ENCODE measurements around the gene INTS2.
"Not testable (repeated sequence)": the region's sequence is repeated elsewhere in the genome, so short reads cannot be mapped to it uniquely, and the experiment has no call there.

INTS2 gene

DNA sequence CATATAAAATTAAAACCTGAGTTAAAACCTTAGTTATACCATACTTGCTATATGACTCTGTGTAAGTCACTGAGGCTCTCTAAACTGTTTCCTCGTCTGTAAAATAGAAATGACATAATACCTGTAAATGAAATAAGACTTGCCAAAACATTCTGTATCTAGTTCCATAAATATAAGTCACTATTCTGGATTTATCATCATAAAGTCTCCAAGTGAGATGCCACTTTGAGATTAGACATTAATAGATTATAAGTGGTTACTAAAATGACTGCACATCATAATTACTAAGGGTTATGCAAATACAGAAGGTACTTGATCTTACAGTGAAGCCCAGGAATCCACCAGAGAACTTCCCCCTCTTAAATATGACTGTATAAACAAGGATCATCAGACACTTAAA, 52.5 kb downstream of the INTS2 start:
- Mint-ChIP-seq H3K27me3 (no peaks in the 10 kb centered on the region), H3K27ac (no peak overlapping the region), H3K4me3 (no peak overlapping the region), H3K4me1 (no peaks in the 10 kb centered on the region), H3K9me3 (no peaks in the 10 kb centered on the region), H3K36me3 (peaks cover 29% of the 10 kb centered on the region)
- ATAC-seq: no peak

DNA sequence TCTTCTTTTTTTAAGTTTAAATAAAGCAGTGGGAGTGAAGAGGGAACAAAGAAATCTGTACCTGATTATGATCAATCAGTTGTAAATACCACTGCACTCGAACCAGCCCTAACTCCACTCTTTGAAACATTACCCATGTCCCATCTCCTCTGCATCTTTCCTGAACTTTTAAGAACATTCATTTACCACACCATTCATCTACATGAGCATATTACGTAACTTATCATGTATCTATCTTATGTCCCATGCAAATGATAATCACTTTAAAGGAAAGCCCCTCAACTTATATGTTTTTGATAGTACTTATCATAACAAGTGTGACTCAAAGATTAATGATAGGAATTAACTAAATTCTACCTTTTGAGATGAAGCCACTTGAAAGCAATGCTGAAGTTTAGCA, 53.7 kb downstream of the INTS2 start:
- Mint-ChIP-seq H3K27ac (no peak overlapping the region), H3K4me1 (no peaks in the 10 kb centered on the region), H3K4me3 (no peak overlapping the region), H3K36me3 (peaks cover 35% of the 10 kb centered on the region), H3K9me3 (no peaks in the 10 kb centered on the region), H3K27me3 (no peaks in the 10 kb centered on the region)
- no peak for ATAC-seq

DNA sequence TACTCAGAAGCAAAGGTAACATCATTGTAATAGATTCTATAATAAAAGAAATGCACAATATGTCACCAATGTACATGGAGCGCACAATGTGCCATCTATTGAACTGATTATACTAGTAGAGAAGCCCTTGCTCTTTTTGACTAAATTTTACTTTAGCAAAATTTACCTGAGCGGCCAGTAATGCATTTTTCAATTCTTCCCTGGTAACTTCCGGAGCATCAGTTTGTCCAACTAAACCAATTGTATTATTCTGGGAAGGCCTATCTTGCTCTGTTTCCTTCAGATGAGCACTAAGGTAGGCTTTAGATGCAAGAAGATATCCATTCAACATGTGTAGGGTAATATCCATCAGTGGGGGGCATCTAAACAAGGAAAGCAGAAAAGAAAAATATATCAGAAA, 55.7 kb downstream of the INTS2 start:
- no peak for ATAC-seq
- no peaks in the 10 kb centered on the region for H3K27me3 Mint-ChIP-seq

DNA sequence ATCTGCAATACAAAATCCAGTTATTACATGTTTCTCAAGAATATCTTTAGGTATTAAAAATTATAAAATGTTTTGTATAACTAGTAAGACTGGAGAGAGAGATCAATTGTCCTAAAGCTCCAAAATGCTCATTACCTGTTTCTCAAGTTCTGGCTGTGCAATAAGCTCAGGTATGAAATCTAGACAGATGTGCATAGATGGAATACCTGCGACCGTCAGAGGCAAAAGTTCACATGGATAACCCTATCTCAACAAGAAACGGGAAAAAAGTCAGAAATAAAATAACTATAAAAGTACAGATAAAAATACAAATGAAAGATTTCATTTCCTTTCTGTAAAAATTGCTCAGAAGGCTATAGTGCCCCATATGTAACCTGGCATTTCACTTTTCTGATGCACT, 58.6 kb downstream of the INTS2 start:
- H3K4me1 Mint-ChIP-seq: no peaks in the 10 kb centered on the region
- no peak for ATAC-seq
- H3K27me3 Mint-ChIP-seq: no peaks in the 10 kb centered on the region
- H3K27ac Mint-ChIP-seq: no peak overlapping the region
- H3K4me3 Mint-ChIP-seq: no peak overlapping the region
- no peaks in the 10 kb centered on the region for H3K9me3 Mint-ChIP-seq
- peaks cover 28% of the 10 kb centered on the region for H3K36me3 Mint-ChIP-seq

More for the DNA sequence above, 55.7 kb downstream of the INTS2 start:
- Mint-ChIP-seq H3K4me1 (no peaks in the 10 kb centered on the region), H3K4me3 (no peak overlapping the region), H3K36me3 (peaks cover 35% of the 10 kb centered on the region), H3K27ac (no peak overlapping the region), H3K9me3 (no peaks in the 10 kb centered on the region)

DNA sequence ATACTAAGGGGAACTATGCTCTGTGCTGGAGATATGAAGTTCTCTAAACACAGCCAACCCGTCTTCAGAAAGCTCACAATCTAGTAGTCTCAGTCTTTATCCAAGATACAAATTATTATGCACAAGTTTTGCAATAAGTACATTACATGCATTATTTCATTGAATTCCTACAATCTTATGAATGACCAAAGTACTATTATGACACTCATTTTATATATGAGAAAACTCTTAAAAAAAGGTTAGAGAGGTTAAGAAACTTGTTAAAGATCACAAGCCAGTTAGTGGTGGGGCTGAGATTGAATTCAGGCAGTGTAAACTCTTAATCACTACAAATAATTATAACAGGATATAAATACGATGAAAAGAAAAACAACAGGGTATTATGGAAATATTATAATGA, 59.7 kb downstream of the INTS2 start:
- Mint-ChIP-seq H3K4me1 (peaks cover 2% of the 10 kb centered on the region), H3K9me3 (no peaks in the 10 kb centered on the region), H3K27me3 (no peaks in the 10 kb centered on the region), H3K36me3 (peaks cover 21% of the 10 kb centered on the region), H3K27ac (no peak overlapping the region), H3K4me3 (no peak overlapping the region)
- no peak for ATAC-seq

DNA sequence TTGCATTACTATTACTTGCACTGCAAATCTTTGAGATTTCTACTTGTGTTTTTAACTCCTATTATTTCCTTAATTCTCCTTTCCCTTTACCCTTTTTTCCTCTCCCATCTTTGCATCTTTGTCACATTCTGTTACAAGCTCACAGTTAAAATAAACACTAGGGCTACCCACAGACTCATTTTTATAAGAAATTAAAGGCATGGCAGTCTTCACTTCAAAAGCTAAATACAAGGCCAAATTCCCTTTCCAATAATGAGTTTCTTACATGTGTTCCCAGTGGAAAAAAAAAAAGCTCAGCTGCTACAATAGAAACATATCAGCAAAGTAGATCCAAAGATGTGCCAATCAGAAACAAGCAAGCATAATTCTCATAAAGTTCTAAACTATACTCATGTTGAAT, 60.7 kb downstream of the INTS2 start:
- ATAC-seq: no peak
- Mint-ChIP-seq H3K9me3 (no peaks in the 10 kb centered on the region), H3K27ac (no peak overlapping the region), H3K27me3 (no peaks in the 10 kb centered on the region), H3K4me3 (no peak overlapping the region), H3K36me3 (peaks cover 21% of the 10 kb centered on the region), H3K4me1 (peaks cover 9% of the 10 kb centered on the region)

DNA sequence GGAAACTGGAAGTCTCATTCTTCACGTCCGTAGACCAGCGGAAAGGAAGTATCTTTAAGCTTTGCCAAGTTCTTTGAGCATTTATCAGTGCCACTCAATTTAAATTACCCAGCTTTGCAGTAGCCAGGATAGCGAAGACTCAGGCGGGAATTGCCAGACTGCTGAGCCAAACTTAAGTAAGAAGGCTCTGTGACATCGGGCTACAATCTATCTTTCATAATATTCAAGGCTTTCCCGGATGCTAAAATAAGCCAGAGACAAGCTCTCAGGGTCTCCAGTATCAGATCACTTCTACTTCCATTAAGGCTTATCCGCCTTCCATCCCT, 64.0 kb downstream of the INTS2 start:
- ATAC-seq: peak; percentile 34
- Mint-ChIP-seq H3K4me3 (peak overlapping the region; percentile 96), H3K9me3 (no peaks in the 10 kb centered on the region), H3K27me3 (no peaks in the 10 kb centered on the region), H3K4me1 (peaks cover 9% of the 10 kb centered on the region), H3K27ac (peak overlapping the region; percentile 79), H3K36me3 (peaks cover 6% of the 10 kb centered on the region)

DNA sequence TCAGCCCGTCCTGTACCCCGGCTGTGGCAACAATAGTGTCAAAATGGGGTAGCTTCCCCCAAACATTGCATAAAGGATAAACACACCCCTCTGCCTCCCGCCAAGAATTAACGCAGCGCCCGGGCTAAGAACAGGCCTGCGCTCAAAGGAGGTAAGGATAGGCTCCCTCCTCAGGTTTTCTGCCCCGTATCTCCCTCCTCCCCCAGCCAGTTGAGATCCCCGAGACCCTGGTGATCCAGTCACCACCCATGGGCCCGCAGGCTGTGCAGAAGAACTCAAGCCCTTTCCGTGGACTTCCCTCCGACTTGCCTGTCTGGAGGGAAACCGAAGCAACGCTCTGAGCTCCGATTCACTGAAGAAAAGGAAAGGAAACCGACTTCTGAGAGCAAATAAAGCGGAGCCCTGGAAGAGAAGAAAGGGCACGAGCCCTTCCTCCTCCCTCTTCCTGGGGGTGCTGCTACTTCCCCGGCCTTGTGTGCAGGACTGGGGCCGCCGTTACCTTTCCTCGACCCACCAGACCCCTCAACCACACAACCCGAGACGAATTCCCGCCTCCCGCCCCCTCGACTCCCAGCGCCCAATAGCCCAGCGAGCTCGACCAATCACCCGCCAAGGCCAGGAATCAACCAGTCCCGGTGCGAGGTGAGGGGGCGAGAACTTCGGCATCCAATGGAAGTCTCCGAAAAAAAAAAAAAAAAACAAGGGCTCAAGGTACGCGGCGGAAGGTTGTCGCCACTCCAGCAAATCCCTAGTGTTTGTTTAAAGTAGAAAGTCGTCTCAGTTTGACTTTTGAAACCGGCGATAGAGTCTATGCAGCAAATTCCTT, 64.6 kb downstream of the INTS2 start, which contains the start of gene BRIP1:
Gene BRIP1 (minus strand): TSS at position 554 of the 826 bp plus-strand sequence. CDS start 1,989 bp downstream, outside the sequence.
- peak within 1 kb of the TSS; percentile 96 for H3K4me3 Mint-ChIP-seq
- peak; percentile 98 for ATAC-seq
- peaks cover 6% of the 10 kb centered on the region for H3K36me3 Mint-ChIP-seq
- H3K4me1 Mint-ChIP-seq: peaks cover 9% of the 10 kb centered on the region
- H3K27ac Mint-ChIP-seq: peak within 1 kb of the TSS; percentile 79
- H3K9me3 Mint-ChIP-seq: no peaks in the 10 kb centered on the region
- no peaks in the 10 kb centered on the region for H3K27me3 Mint-ChIP-seq

DNA sequence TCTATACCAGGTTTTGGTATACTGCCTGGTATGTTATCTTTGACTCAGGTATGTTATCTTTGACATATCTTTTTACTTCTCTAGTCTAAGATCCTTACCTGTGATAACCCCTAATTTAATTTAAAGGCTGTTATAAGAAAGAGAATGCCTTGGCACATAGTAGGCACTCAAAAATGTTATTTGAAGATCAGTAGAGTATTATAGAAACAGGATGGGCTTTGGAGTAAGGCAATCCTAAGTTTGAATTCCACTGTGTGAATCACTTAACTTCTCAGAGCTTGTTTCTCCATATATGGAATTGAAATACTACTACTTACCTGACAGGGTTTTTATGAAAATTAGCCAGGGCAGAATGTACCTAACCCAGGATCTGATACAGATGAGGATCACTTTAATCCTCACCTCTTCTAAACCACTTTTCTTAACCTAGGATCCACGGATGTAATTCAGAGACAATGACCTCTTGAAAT, 65.6 kb downstream of the INTS2 start:
- Mint-ChIP-seq H3K4me1 (peaks cover 9% of the 10 kb centered on the region), H3K4me3 (peak overlapping the region; percentile 96), H3K36me3 (peaks cover 5% of the 10 kb centered on the region), H3K9me3 (no peaks in the 10 kb centered on the region), H3K27me3 (no peaks in the 10 kb centered on the region), H3K27ac (peak overlapping the region; percentile 79)
- no peak for ATAC-seq

DNA sequence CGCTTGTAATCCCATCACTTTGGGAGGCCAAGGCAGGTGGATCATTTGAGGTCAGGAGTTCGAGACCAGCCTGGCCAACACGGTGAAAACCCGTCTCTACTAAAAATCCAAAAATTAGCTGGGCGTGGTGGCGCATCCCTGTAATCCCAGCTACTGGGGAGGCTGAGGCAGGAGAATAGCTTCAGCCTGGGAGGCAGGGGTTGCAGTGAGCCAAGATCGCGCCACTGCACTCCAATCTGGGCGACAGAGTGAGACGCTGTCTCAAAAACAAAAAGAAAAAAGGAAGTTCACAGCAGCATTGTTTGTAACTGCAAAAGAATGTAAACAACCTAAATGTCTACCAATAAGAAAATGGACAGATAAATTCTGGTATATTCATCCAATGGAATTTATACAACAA, 67.4 kb downstream of the INTS2 start:
- not testable (repeated sequence) for H3K4me1 Mint-ChIP-seq, H3K36me3 Mint-ChIP-seq, H3K4me3 Mint-ChIP-seq, H3K9me3 Mint-ChIP-seq, ATAC-seq, H3K27ac Mint-ChIP-seq, H3K27me3 Mint-ChIP-seq

DNA sequence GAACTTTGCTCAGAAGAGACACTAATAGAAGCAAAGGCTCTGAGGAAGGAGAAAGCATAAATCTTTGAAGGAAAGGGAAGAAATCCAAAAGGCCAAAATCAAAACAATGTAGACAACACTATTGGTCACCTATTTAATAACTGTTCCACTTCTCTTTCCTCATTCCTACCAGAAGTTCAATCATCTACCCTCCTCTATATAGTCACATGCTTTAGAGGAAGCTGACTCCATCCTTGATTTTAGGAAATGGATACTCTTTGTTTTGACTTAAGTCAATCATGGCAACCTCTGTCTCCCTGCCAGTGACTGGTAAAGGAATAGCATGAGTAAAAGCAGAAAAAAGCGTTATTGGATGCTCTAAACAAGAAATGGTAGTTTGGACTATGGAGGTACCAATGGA, 71.7 kb downstream of the INTS2 start:
- H3K4me3 Mint-ChIP-seq: no peak overlapping the region
- H3K4me1 Mint-ChIP-seq: no peaks in the 10 kb centered on the region
- ATAC-seq: no peak
- no peaks in the 10 kb centered on the region for H3K9me3 Mint-ChIP-seq
- no peaks in the 10 kb centered on the region for H3K27me3 Mint-ChIP-seq
- no peak overlapping the region for H3K27ac Mint-ChIP-seq
- peaks cover 19% of the 10 kb centered on the region for H3K36me3 Mint-ChIP-seq

DNA sequence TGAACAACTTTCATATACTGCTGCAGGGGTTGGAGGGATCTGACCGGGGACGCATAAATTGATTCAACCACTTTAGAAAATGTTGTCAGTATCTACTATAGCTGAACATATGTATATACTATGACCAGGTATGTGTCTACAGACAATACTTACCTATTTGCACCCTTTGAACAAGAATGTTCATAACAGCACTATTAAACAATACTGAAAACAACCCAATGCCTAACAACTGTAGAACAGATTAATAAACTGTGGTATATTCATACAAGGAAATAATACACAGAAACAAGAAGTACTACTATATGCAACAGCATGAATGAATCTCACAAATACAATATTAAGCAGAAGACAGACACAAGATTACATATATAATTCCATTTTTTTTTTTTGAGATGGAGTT, 74.9 kb downstream of the INTS2 start:
- Mint-ChIP-seq H3K27me3 (no peaks in the 10 kb centered on the region), H3K36me3 (peaks cover 19% of the 10 kb centered on the region), H3K27ac (no peak overlapping the region), H3K4me3 (no peak overlapping the region), H3K9me3 (no peaks in the 10 kb centered on the region), H3K4me1 (no peaks in the 10 kb centered on the region)
- ATAC-seq: no peak

DNA sequence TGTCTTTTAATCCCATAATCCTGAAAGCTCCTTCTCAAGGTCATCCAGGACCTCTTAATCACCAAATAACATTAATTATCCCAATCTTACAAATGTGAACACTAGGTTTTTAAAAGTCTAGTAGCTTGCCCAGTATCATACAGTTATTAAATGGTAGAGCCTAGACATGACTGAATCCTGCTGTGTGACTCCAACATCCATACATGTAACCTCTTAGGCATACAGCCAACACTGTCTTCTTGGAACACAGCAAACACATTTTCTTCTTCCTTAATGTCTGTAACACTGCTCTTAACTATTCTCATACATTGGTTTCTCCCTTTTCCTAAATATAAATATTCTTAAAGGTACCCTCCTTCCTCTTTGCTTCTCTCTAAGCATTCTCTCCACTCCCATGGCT, 78.1 kb downstream of the INTS2 start:
- Mint-ChIP-seq H3K27ac (no peak overlapping the region), H3K27me3 (no peaks in the 10 kb centered on the region), H3K36me3 (peaks cover 10% of the 10 kb centered on the region), H3K4me1 (no peaks in the 10 kb centered on the region), H3K9me3 (no peaks in the 10 kb centered on the region), H3K4me3 (no peak overlapping the region)
- ATAC-seq: no peak

DNA sequence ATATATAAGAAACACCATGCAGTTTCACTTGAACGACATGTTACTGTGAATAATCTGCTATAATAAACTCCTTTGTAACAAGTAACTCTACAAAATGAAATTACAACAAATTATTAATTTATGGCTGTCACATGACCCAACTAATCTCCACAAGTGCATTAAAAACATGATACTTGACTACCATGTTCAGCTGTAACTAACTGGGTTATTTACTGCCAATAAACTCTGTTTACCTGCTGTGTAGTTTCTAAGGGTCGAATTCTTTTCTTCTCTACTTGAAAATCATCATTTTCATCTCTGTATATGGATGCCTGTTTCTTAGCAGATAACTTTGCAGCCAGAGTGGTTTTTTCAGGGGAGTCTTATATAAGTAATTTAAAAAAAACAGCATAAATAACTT, 78.9 kb downstream of the INTS2 start:
- ATAC-seq: no peak
- H3K9me3 Mint-ChIP-seq: no peaks in the 10 kb centered on the region

DNA sequence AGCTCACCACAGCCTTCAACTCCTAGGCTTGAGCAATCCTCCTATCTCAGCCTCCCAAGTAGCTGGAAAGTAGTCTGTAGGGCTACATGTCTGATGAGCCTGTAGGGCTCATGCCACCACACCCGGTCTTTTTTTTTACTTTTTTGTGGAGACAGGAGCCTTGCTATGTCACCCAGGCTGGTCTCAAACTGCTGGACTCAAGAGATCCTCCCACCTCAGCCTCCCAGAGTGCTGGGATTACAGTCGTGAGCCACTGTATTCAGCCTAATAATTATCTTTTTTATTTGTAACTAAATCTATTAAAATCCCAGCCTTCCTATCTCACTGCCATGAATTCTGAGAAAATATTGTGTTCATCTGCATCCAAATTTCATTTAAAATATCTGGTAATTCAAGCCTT, 79.5 kb downstream of the INTS2 start:
- Mint-ChIP-seq H3K9me3 (no peaks in the 10 kb centered on the region), H3K4me1 (no peaks in the 10 kb centered on the region), H3K36me3 (peaks cover 15% of the 10 kb centered on the region), H3K27me3 (no peaks in the 10 kb centered on the region), H3K27ac (no peak overlapping the region), H3K4me3 (no peak overlapping the region)
- ATAC-seq: no peak

More for the DNA sequence above, 78.9 kb downstream of the INTS2 start:
- H3K27me3 Mint-ChIP-seq: no peaks in the 10 kb centered on the region
- no peak overlapping the region for H3K27ac Mint-ChIP-seq
- peaks cover 9% of the 10 kb centered on the region for H3K36me3 Mint-ChIP-seq
- H3K4me3 Mint-ChIP-seq: no peak overlapping the region
- no peaks in the 10 kb centered on the region for H3K4me1 Mint-ChIP-seq

DNA sequence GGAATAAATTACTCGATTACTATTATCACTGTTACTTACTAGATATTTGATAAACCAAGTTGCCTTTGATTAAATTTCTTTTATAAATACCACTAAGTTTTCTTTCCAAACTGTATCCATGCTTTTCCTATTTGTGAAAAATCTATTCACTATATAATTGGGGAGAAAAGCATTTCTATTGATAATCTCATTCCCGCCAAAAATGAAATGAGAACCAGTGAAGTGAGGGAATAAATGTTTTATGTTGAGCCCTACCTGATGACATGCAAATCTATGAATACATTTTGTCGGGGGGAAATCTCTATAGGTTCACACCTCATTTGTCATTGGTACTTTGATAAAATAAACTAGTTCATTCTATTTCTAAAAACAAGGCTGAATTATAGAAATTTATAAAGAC, 80.1 kb downstream of the INTS2 start:
- H3K36me3 Mint-ChIP-seq: peaks cover 15% of the 10 kb centered on the region
- no peaks in the 10 kb centered on the region for H3K9me3 Mint-ChIP-seq
- no peaks in the 10 kb centered on the region for H3K27me3 Mint-ChIP-seq
- ATAC-seq: no peak
- H3K27ac Mint-ChIP-seq: no peak overlapping the region
- H3K4me1 Mint-ChIP-seq: no peaks in the 10 kb centered on the region
- no peak overlapping the region for H3K4me3 Mint-ChIP-seq
